HFFc6 (cell line): Measurements from ENCODE around the gene DNAH14. TPM values are rescaled to one million over a fixed set of nuclear protein-coding genes. Genes with fewer than 3 reads are reported as not detected.

ENCODE experiments used
- DNase-seq: peaks from one replicate; pipeline ENCODE4 v3.0.0-alpha.2; 2018
- H3K27ac Mint-ChIP-seq: 2 replicates; pipeline ENCODE4 v1.8.0; 2020; ENCODE audit warnings: mild to moderate bottlenecking, mixed read lengths
- H3K27me3 Mint-ChIP-seq: 2 replicates; pipeline ENCODE4 v1.8.0; 2021; ENCODE audit warnings: mild to moderate bottlenecking, moderate library complexity, mixed read lengths; ENCODE audit not compliant: insufficient read depth
- H3K36me3 Mint-ChIP-seq: 2 replicates; pipeline ENCODE4 v1.8.0; 2021; ENCODE audit warnings: low read depth, mixed read lengths
- H3K4me1 Mint-ChIP-seq: 2 replicates; pipeline ENCODE4 v1.8.0; 2020; ENCODE audit warnings: low read depth, mixed read lengths
- H3K4me3 Mint-ChIP-seq: 2 replicates; pipeline ENCODE4 v1.8.0; 2020; ENCODE audit warnings: mild to moderate bottlenecking, moderate library complexity, mixed read lengths
- H3K9me3 Mint-ChIP-seq: 2 replicates; pipeline ENCODE4 v1.8.0; 2020; ENCODE audit warnings: mild to moderate bottlenecking, mixed read lengths
- CTCF ChIP-seq: fragments of 200-600 bp; sonication (generic); IDR thresholded peaks from 2 replicates; pipeline ENCODE4 v1.5.0; 2021; ENCODE audit warnings: antibody characterized with exemption, mild to moderate bottlenecking
- total RNA-seq, 6 experiments: library from RNA; stranded (reverse); fragmentation: NEBNext Ultra II Directional; extraction: Animal tissue kit (Norgen Biotek cat#: 25700); gene quantifications; 2 replicates in 1 of 6; 3 replicates in 5 of 6; pipeline ENCODE4 v1.2.3, GENCODE V29; 2021

The DNAH14 gene
- total RNA-seq, 6 experiments from 2014 or later = 6.0 to 8.4 (median 6.9) TPM

GRCh38 chr1:225362805-225363204 lies 433.3 kb downstream of the DNAH14 start:
- no peaks in the 10 kb centered on the region for H3K9me3 Mint-ChIP-seq
- no peak overlapping the region for H3K27ac Mint-ChIP-seq
- H3K36me3 Mint-ChIP-seq = no peaks in the 10 kb centered on the region
- peaks cover 16% of the 10 kb centered on the region for H3K27me3 Mint-ChIP-seq
- H3K4me3 Mint-ChIP-seq = no peak overlapping the region
- TF ChIP-seq CTCF = no peak
- no peak for DNase-seq
- no peaks in the 10 kb centered on the region for H3K4me1 Mint-ChIP-seq

GRCh38 chr1:225364439-225364838 lies 435.0 kb downstream of the DNAH14 start:
- no peak for TF ChIP-seq CTCF
- Mint-ChIP-seq H3K36me3 (no peaks in the 10 kb centered on the region), H3K4me3 (no peak overlapping the region), H3K4me1 (no peaks in the 10 kb centered on the region), H3K9me3 (no peaks in the 10 kb centered on the region), H3K27me3 (peaks cover 14% of the 10 kb centered on the region), H3K27ac (no peak overlapping the region)
- DNase-seq = no peak

GRCh38 chr1:225366018-225366417 lies 436.5 kb downstream of the DNAH14 start:
- no peaks in the 10 kb centered on the region for H3K4me1 Mint-ChIP-seq
- no peak for TF ChIP-seq CTCF
- no peaks in the 10 kb centered on the region for H3K36me3 Mint-ChIP-seq
- H3K4me3 Mint-ChIP-seq = no peak overlapping the region
- H3K27ac Mint-ChIP-seq = no peak overlapping the region
- DNase-seq = no peak
- H3K9me3 Mint-ChIP-seq = no peaks in the 10 kb centered on the region
- peaks cover 14% of the 10 kb centered on the region for H3K27me3 Mint-ChIP-seq

GRCh38 chr1:225366552-225366951 lies 437.1 kb downstream of the DNAH14 start:
- H3K27me3 Mint-ChIP-seq = peaks cover 14% of the 10 kb centered on the region
- H3K9me3 Mint-ChIP-seq = no peaks in the 10 kb centered on the region
- H3K36me3 Mint-ChIP-seq = no peaks in the 10 kb centered on the region
- no peaks in the 10 kb centered on the region for H3K4me1 Mint-ChIP-seq
- no peak for DNase-seq
- TF ChIP-seq CTCF = no peak
- no peak overlapping the region for H3K4me3 Mint-ChIP-seq
- no peak overlapping the region for H3K27ac Mint-ChIP-seq

- Mint-ChIP-seq H3K4me1 (no peaks in the 10 kb centered on the region), H3K4me3 (no peak overlapping the region), H3K27me3 (peaks cover 17% of the 10 kb centered on the region), H3K9me3 (no peaks in the 10 kb centered on the region), H3K27ac (no peak overlapping the region), H3K36me3 (no peaks in the 10 kb centered on the region)
- DNase-seq = no peak
- TF ChIP-seq CTCF = no peak
Observed at GRCh38 chr1:225368036-225368552, 438.6 kb downstream of the DNAH14 start.
